Tibial nerve (tissue), 3 donors: ENCODE results near the gene CD48.

ENCODE experiments used
- POLR2A ChIP-seq, 2 donors: fragments of 450-650 bp; IDR thresholded peaks; one replicate each; pipeline ENCODE4 v1.6.1; 2017; ENCODE audit warnings: antibody characterized with exemption in 2 of 2, mild to moderate bottlenecking in 2 of 2, moderate library complexity in 2 of 2
- TF ChIP-seq, protein P1 (sequence below), 5 experiments: fragments of 200-600 bp in 3 of 5; fragments of 450-650 bp in 2 of 5; sonication (generic) in 3 of 5; IDR thresholded peaks; one replicate each; pipeline ENCODE4 v1.5.1; 2016 to 2019; ENCODE audit warnings: antibody characterized with exemption in 5 of 5, mild to moderate bottlenecking in 3 of 5, moderate library complexity in 2 of 5

- TF ChIP-seq, protein P1, sequence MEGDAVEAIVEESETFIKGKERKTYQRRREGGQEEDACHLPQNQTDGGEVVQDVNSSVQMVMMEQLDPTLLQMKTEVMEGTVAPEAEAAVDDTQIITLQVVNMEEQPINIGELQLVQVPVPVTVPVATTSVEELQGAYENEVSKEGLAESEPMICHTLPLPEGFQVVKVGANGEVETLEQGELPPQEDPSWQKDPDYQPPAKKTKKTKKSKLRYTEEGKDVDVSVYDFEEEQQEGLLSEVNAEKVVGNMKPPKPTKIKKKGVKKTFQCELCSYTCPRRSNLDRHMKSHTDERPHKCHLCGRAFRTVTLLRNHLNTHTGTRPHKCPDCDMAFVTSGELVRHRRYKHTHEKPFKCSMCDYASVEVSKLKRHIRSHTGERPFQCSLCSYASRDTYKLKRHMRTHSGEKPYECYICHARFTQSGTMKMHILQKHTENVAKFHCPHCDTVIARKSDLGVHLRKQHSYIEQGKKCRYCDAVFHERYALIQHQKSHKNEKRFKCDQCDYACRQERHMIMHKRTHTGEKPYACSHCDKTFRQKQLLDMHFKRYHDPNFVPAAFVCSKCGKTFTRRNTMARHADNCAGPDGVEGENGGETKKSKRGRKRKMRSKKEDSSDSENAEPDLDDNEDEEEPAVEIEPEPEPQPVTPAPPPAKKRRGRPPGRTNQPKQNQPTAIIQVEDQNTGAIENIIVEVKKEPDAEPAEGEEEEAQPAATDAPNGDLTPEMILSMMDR (IDR thresholded peaks at IDR 0.05), result no peak
- TF ChIP-seq POLR2A (IDR thresholded peaks at IDR 0.05), result no peak
These were observed 72.7 kb downstream of the CD48 start for GRCh38 chr1:160638926-160639325.
